ENCODE results near the gene EPS15.

- TF ChIP-seq, protein P1, sequence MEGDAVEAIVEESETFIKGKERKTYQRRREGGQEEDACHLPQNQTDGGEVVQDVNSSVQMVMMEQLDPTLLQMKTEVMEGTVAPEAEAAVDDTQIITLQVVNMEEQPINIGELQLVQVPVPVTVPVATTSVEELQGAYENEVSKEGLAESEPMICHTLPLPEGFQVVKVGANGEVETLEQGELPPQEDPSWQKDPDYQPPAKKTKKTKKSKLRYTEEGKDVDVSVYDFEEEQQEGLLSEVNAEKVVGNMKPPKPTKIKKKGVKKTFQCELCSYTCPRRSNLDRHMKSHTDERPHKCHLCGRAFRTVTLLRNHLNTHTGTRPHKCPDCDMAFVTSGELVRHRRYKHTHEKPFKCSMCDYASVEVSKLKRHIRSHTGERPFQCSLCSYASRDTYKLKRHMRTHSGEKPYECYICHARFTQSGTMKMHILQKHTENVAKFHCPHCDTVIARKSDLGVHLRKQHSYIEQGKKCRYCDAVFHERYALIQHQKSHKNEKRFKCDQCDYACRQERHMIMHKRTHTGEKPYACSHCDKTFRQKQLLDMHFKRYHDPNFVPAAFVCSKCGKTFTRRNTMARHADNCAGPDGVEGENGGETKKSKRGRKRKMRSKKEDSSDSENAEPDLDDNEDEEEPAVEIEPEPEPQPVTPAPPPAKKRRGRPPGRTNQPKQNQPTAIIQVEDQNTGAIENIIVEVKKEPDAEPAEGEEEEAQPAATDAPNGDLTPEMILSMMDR (IDR thresholded peaks at IDR 0.05; ENCODE audit: poor library complexity) = no peak
- TF ChIP-seq EZH2 (IDR thresholded peaks at IDR 0.05; ENCODE audit: borderline replicate concordance) = no peak
- TF ChIP-seq EZH2phosphoT487 (IDR thresholded peaks at IDR 0.05; ENCODE audit: low read depth, severe bottlenecking, unreplicated experiment) = no peak
Measured at GRCh38 chr1:51372561-51372960, 146.5 kb downstream of the EPS15 start.

Measured in hepatocyte (in vitro differentiated cells).